Urothelium cell line (cell line): Measurements from ENCODE around the gene TMEM123.
A peak's percentile ranks its signal among the peaks of the same experiment; 100 is the strongest.
"Not testable (repeated sequence)": the region's sequence is repeated elsewhere in the genome, so short reads cannot be mapped to it uniquely, and the experiment has no call there.

Source experiments
- DNase-seq: peaks from one replicate; pipeline ENCODE4 v3.0.0; 2011; ENCODE audit warnings: low spot score, mixed read lengths
- FAIRE-seq: peaks from 2 replicates; lab custom pipeline; 2011; peaks lifted over from hg19 to GRCh38; lab: Jason Lieb, UNC

The TMEM123 gene

DNA sequence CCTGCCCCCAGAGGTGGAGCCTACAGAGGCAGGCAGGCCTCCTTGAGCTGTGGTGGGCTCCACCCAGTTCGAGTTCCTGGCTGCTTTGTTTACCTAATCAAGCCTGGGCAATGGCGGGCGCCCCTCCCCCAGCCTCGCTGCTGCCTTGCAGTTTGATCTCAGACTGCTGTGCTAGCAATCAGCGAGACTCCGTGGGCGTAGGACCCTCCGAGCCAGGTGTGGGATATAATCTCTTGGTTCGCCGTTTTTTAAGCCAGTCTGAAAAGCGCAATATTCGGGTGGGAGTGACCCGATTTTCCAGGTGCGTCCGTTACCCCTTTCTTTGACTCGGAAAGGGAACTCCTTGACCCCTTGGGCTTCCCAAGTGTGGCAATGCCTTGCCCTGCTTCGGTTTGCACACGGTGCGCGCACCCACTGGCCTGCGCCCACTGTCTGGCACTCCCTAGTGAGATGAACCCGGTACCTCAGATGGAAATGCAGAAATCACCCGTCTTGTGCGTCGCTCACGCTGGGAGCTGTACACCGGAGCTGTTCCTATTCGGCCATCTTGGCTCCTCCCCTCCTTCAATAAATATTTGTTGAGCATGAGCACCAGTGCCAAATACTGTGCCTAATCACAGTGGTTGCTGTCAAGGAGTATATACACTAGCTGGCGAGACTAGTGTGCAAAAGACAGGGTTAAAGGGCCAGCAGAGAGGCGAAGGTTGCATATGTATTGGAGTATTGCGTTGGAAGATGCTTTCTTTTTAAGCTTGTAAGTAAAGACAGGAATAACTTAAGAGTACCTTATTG lies 77.7 kb downstream of the TMEM123 start:
- not testable (repeated sequence) for FAIRE-seq, DNase-seq

- FAIRE-seq (no peak), DNase-seq (no peak)
Observed at GRCh38 chr11:102368472-102368871, 84.1 kb downstream of the TMEM123 start.

GRCh38 chr11:102367364-102367763 lies 85.2 kb downstream of the TMEM123 start:
- no peak for FAIRE-seq
- no peak for DNase-seq

DNA sequence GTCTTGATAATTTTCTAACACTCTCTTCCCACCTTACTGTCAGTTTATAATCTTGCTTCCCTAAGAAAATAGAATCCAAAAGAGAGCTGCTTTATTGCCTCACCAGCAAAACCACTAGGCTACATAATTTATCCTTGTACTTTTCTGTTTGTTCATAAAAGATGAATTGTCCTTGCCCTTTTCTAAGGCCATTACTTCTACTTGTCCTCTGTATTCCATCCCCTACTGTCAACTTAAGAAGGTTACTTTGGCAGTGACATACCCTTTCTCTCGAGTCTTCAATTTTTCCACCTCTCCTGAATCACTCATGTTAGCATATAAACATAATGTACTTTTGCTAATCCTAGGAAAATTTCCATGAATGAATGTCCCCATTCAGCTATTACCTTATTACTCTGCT lies 87.6 kb downstream of the TMEM123 start:
- no peak for FAIRE-seq
- no peak for DNase-seq

DNA sequence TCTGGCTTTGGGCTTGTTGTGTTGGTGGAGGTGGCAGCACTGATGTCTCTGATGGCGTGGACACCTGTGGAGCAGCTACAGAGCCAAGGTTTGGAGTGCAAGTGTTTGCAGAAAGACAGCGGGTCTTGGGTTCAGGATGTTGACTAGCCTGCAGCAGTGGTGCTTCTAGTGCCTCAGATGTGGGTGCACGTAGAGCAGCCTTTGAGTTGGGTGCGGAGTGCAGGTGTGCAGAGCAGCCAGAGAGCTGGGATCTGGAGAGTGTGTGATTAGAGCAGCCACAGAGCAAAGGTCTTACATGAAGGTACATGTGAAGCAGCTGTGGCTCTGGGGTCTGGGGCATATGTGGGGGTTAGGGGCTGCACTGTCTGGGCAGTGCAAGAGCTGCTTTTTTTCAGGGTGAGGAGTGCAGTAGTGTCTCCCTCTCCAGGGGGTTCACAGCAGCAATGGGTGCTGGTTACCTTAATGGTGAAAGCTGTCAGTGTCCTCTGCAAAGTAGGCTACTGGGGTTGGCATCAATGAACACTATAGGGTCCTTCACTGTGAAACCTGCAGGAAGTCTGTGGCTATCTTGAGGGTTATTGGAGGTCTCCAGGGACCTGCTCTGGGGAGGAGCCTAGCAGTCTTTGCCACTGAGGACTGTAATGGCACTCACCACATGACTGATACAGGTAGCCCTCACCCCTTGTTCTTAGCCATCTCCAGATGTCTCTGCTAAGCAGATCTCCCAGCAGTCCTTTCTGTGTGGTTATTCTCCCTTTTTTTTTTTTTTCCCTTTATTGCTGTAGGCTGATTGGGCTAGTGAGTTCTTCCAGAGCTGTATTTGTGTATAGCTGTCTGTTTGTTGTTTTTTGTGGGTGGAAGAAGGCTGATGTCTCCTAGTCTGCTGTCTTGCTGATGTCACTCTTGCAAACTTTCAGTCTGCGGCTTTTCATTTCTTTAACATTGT lies 91.2 kb downstream of the TMEM123 start:
- DNase-seq (no peak), FAIRE-seq (no peak)

DNA sequence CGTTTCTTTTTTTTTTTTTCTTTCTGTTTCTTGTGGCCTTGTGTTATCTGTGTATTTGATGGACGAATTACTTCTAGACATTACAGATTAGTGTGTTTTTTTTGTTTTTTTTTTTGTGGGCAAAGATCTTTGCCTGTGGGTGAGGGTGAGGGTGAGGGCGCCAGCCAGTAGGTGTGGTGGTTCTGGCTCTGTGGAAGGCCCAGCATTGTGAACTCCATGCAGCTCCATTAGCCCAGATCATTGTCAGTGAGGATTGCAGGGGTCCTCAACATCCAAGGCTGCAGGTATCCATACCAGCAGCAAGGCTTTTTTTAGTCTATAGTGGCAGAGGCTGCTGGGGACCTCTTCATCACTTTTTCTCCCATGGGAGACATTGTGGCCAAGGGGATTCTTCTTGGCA lies 91.9 kb downstream of the TMEM123 start:
- DNase-seq (no peak), FAIRE-seq (no peak)

- FAIRE-seq = no peak
Observed at GRCh38 chr11:102359372-102359771, 93.2 kb downstream of the TMEM123 start.

DNA sequence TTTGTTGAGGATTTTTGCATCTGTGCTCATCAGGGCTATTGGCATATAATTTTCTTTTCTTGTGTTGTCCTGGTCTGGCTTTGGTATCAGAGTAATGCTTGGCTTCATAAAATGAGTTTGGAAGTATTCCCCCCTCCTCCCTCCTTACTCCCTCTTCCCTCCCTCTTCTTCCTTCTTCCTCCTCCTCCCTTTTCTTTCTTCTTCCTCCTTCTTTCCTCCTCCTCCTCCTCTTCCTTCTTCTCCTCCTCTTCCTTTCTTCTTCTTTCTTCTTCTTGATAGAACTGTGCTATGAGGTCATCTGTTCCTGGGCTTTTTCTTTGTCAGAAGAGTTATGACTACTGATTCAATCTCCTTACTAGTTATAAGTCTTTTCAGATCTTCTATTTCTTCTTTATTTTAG lies 95.4 kb downstream of the TMEM123 start:
- FAIRE-seq (no peak), DNase-seq (no peak)

More at GRCh38 chr11:102359372-102359771, 93.2 kb downstream of the TMEM123 start:
- DNase-seq = no peak

- DNase-seq = no peak
- FAIRE-seq = no peak
Observed at GRCh38 chr11:102347462-102348370, 104.8 kb downstream of the TMEM123 start.

- DNase-seq (peak; percentile 92), FAIRE-seq (peak; percentile 91)
Observed at GRCh38 chr11:102346748-102347461, 105.7 kb downstream of the TMEM123 start, which contains the start of gene BIRC2. Gene BIRC2, plus strand, starts transcription at chr11:102347214. Its CDS starts 2,641 bp downstream, at chr11:102349855.

DNA sequence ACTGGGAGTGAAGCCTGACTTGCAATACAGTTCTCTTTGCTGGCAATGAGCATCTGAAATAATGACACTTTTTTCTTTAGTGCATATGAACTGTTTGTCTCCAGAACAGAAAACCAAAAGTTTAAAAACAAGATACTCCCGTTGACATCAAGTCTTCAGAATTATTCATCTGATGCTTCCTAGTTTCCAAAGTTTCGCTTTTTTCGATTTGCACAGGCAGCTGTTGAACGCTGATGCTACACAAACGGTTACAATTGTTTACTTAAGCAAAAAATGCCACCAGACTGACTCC lies 106.2 kb downstream of the TMEM123 start:
- FAIRE-seq = no peak
- DNase-seq = no peak
